GM18505 (cell line): ENCODE results near the gene LIN28B.

Source experiments
- ATAC-seq: cut with Tn5 transposase; IDR thresholded peaks from one replicate; pipeline ENCODE4 v1.9.1; 2021; ENCODE audit not compliant: unreplicated experiment
- POLR2A ChIP-seq: IDR thresholded peaks from 4 replicates; pipeline ENCODE4 v1.6.1; 2011; ENCODE audit warnings: borderline replicate concordance; ENCODE audit not compliant: insufficient read depth, insufficient read length; ENCODE audit errors: extremely low read depth

LIN28B gene, protein sequence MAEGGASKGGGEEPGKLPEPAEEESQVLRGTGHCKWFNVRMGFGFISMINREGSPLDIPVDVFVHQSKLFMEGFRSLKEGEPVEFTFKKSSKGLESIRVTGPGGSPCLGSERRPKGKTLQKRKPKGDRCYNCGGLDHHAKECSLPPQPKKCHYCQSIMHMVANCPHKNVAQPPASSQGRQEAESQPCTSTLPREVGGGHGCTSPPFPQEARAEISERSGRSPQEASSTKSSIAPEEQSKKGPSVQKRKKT

DNA sequence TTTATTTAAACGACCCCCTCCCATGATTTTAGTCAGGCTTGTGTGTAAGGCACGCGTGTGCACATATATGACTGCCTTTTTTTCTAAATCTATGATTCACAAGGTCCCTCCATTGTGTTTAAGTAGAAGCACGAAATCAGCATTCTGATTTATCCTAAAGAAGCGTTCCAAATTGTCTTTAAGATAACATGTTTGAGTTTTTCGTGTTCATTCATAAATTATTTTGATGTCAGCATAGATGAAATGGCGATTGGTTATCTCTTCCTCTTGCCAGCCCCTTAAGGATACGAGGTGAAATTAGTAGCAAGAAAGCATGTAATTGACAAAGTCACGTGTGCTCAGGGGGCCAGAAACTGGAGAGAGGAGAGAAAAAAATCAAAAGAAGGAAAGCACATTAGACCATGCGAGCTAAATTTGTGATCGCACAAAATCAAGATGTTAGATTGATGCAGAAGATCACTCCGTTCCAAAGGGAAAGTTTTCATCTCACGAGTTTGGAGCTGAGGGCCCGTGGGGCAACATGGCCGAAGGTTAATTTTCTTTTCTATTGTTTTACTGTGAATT lies at the start of gene LIN28B:
LIN28B (plus strand) TSS at position 377 of the 564 bp plus-strand sequence; CDS start at position 521, 144 bp downstream.
- no peak for ATAC-seq
- no peak for TF ChIP-seq POLR2A

DNA sequence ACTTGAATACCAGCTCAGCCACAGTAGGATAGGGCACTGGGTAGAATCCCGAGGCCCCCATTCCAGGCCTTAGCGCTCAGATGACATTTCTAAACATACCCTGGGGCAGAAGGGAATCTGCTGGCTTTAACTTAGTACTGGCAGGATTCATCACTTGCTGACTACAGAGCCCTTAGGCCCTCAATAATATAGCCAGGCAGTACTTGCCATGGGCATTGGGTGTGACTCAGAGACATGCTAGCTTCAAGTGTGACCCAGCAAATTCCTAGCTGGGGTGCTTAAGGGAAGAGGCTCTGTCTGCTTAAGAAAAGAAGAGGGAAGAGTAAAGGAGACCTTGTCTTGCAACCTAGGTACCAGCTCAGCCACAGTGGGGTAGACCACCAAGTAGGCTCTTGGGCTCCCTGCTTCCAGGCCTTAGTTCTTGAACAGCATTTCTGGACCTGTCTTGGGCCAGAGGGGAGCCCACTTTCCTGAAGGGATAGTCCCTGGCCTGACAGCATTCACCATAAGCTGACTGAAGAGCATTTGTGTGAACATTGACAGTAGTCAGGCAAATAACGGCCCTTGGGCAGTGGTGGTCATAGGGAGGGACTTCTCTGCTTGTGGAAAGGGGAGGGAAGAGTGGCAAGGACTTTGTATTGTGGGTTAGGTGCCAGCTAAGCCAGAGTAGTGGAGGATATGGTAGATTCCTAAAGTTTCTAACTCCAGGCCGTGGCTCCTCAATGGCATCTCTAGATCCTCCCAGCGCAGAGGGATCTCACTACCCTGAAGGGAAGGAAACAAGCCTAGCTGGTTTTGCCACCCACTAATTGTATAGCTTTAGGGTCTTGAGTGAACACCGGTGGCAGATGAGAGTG lies 48.6 kb upstream of the LIN28B start:
- no peak for TF ChIP-seq POLR2A
- no peak for ATAC-seq

DNA sequence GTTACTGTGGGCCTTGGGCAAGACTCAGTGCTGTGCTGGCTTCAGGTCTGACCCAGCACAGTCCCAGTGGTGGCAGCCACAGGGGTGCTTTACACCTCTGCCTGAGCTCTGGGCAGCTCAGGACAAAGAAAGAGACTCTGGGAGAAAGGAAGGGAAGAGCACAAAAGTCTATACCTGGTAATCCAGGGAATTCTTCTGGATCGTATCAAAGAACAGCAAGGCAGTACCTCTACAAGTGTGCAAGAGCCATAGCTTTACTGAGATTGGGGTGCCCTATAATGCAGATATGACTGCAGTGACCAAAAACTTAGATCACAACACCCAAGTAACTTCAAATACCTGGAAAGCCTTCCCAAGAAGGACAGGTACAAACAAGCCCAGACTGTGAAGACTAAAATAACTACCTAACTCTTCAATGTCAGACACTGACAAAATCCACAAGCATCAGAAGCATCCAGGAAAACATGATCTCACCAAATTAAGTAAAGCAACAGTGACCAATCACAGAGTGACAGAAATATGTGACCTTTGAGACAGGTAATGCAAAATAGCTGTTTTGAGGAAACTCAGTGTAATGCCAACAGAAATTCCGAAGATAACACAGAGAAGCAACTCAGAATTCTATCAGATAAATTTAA lies 47.9 kb upstream of the LIN28B start:
- no peak for TF ChIP-seq POLR2A
- ATAC-seq: no peak

DNA sequence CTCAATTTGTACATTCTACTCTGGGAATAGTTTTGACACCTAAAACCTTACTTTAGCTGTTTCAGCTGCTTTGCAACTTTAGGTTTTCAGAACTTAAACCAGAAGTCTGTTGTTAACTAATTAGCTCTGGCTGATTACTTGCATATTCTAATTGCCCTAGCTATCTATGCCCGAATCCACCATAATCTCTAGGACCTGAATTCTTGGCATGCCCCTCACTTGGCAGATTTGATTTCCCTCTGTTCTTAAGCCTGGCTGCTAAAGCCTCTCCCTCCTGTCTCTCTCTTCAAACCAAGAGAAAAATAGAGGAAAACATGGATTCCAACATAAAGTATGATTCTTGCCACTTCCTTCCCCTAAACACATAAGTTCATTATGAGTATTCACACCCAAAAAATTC lies 35.0 kb upstream of the LIN28B start:
- no peak for TF ChIP-seq POLR2A
- no peak for ATAC-seq

DNA sequence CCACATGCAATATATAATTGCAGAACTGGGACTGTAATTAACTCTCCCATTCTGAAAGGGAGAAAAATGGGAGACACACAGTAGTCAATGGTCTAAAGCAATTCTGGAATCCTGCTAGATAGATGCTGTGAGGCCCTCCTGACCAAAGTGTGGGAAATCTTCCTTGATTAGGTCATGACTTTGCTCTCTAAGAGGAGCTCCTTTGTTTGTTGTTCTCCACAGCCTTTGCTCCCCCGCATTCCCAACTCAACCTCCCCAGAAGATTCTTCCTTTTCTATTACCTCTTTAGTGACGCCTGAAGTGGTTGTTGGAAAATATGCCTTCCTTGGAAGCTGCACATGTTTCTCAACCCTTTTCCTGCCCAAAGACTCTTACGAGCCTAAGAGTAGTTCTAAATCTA lies 28.8 kb upstream of the LIN28B start:
- no peak for TF ChIP-seq POLR2A
- no peak for ATAC-seq

DNA sequence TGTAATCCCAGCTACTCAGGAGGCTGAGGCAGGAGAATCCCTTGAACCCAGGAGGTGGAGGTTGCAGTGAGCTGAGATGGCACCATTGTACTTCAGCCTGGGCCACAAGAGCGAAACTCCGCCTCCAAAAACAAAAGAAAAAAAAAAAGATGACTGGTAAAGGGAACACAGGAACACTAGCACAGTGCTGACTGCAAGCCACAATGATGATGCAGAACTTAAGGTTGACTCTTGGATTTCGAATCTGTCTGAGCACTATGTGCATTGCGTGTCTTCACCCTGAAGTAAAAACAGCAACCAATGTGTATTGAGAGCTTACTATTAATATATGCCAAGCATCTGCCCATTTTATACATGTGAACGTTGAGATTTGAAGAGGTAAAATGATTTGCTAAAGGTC lies 27.6 kb upstream of the LIN28B start:
- ATAC-seq: no peak
- no peak for TF ChIP-seq POLR2A

DNA sequence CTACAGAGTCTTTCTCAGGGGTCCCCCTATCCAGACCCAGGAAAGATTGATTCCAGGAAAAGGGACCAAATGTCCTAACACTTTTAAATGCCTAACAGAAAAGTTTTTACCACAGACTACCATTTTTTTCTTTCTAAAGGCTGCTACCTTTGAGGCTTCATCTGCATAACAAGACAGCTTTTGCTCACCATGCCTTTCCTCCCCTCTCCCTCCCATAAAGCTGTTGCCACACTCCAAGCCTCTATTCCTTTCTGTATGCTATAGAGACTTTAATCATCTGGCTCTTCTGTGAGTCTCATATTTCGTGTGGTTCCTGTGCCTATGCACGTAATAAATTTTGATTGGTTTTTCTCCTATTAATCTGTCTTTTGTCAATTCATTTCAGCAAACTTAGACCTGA lies 26.0 kb upstream of the LIN28B start:
- no peak for ATAC-seq
- TF ChIP-seq POLR2A: no peak

DNA sequence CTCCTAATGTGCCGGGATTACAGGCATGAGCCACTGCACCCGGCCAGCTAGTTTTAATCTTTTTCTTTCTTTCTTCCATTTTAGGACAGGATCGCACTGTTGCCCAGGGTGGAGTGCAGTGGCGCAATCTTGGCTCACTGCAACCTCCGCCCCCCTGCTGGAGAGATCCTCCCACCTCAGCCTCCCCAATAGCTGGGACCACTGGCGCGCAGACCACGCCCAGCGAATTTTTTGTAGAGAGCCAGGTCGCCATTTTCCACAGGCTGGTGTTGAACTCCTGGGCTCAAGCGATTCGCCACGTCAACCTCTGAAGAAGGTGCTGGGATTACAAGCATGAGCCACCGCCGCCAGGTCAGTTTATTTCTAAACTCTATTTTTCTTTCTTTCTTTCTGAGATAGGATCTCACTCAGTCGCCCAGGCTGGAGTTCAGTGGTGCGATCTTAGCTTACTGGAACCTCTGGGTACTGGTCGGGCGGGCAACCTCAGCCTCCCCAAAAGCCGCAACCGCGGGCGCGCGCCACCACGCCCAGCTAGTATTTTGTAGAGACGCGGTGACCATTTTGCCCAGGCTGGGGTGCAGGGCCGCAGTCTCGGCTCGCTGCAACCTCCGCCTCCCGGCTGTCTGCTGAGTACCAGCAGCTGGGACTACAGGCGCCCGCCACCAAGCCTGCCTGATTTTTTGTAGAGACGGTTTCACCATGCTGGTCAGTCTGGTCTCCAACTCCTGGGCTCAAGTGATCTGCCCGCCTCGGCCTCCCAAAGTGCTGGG lies 20.0 kb upstream of the LIN28B start:
- no peak for TF ChIP-seq POLR2A
- ATAC-seq: no peak

DNA sequence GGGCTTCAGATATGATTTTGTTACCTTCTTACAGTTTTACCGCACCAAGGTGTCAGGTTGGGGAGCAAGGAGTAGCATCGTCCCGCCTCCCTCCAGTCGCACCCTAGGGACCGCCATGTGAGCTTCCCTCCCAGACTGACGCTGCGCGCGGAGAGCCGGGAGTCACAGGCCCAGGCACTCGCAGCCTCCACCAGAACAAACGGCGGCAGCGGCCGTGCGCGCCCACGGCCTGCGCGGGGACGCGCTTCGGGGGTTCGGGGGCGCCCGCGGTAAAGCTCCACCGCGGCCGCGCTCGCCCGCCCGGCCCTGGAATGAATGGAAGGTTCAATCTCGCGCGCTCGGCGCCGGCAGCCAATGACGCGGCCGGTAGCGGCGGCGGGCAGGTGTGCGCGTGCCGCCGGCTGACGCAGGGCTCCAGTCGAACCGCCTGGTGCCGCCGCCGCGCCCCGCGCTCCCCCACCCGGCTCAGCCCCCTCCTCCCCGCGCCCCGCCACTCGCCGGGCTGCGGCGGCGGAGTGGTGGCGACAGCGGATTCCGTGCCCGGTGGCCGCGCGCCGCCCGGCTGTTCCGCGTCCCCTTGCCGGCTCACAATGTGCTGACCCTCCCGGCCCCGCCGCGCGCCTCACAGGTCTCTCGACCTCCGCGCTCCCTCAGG lies 16.5 kb upstream of the LIN28B start:
- TF ChIP-seq POLR2A: no peak
- ATAC-seq: no peak

DNA sequence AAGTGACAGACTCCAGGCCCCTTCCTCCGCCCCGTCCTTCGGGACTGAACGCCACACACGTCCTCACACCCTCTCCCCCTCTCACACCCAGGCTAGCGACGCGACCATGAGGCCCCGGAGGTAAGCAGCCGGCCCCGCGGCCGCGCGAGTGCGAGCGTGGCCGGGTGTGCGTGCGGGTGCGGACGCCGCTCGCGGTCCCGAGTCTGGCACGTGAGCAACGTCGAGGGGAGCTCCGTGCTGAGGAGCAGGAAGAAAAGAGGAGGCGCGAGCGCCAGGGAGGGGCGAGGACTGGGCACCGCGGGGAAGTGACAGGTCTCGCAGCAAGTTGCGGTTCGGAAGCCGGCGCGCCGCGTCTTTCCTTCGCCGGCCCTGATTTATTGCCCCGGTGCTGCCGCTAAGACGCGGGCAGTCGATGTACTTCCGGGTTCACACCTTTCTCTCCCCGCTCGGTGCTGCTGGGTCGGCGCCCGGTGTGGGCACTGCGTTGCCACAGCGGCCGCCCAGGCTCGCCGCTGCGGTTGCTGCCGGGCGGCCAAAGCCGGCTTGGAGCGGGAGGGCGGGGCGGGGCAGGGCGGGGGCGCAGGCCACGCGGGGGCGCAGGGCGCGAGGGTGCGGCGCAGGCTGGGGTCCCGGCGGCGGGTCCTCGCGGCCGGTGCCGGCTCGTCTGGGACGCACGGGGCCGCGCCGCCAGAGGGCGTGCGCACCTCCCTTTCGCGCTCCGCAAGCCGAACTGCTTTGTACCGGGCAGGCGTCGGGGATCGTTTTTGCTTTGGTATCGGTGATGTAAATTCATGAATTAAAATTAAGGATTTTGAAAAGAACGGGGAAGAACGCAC lies 15.8 kb upstream of the LIN28B start:
- peak; percentile 69 for ATAC-seq
- no peak for TF ChIP-seq POLR2A

DNA sequence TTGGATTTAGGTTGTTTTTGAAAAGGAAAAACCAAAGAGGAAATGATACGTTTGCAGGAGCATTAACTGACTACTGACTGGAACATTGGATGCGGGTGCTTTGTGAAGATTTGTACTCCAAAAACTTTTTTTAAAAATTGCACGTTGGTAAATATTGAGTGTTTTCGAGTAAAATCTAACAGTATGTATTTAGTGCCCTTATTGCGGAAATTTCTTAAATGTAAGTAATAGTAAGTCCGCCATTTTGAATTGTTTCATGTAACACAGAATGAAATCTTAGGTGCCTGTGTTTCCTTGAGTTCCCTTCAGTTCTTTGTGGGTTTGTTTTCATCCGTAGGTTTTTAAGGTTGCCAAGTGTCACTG lies 15.2 kb upstream of the LIN28B start:
- TF ChIP-seq POLR2A: no peak
- ATAC-seq: no peak

DNA sequence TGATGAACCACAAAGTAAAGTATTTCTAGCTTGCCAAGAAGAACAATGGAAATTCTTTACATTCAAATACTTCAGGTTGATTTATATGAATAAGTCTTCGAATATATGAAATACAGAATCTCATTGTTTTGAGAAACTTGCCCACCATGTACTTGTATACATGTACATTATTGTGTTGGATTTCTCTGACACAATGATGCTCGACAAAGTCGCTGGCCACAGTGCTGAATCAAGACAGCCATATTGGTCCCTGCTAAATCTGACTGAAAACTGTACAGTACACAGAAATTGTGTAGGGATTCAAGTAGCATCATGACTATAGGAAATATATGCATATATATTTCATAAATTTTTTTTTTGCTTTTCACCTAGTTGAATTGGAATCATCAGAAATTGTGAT lies 13.1 kb upstream of the LIN28B start:
- no peak for TF ChIP-seq POLR2A
- no peak for ATAC-seq
